ENCODE data around the gene C2orf69. TPM values are rescaled to one million over a fixed set of nuclear protein-coding genes. Genes with fewer than 3 reads are reported as not detected.

Gene C2orf69
- total RNA-seq, 4 donors from 2014 or later = 10.9 to 15.5 (median 11.7) TPM

- no peaks in the 10 kb centered on the region for H3K9me3 ChIP-seq
- H3K27me3 ChIP-seq = no peaks in the 10 kb centered on the region
- no peak overlapping the region for H3K27ac ChIP-seq
- DNase-seq (ENCODE audit: low spot score in 2 of 2) = no peak
- H3K36me3 ChIP-seq = peaks cover 42% of the 10 kb centered on the region
- no peak for TF ChIP-seq EP300 (IDR thresholded peaks at IDR 0.05)
- no peak for TF ChIP-seq POLR2A (IDR thresholded peaks at IDR 0.05)
- H3K4me3 ChIP-seq = no peak overlapping the region
- no peaks in the 10 kb centered on the region for H3K4me1 ChIP-seq
Measured at GRCh38 chr2:199928626-199929025, 17.5 kb downstream of the C2orf69 start.

DNA sequence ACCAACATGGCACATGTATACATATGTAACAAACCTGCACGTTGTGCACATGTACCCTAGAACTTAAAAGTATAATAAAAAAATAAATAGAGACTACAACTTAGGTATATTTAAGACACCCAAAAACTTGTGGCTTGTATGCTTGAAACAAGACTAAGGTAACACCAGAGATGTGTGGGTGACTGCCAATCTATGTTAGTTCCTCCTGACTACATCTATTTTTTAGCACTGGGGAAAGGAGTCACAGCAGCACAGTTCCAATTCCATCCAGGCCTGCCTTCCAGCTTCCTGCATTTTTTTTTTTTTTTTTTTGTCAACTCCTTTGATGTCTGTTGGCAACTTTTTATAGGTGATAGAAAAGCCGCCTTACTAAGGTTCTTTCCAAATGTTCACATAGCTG, 18.2 kb downstream of the C2orf69 start:
- Histone ChIP-seq H3K4me3 (no peak overlapping the region), H3K4me1 (no peaks in the 10 kb centered on the region), H3K36me3 (peaks cover 42% of the 10 kb centered on the region), H3K9me3 (no peaks in the 10 kb centered on the region), H3K27me3 (no peaks in the 10 kb centered on the region), H3K27ac (no peak overlapping the region)
- DNase-seq (ENCODE audit: low spot score in 2 of 2) = no peak
- 73% methylated on average over 2 of the region's 2 CpGs for WGBS
- TF ChIP-seq POLR2AphosphoS5 (IDR thresholded peaks at IDR 0.05) (no peak), EP300 (IDR thresholded peaks at IDR 0.05) (no peak), POLR2A (IDR thresholded peaks at IDR 0.05) (no peak), CTCF (IDR thresholded peaks at IDR 0.05) (no peak)

- no peaks in the 10 kb centered on the region for H3K27me3 ChIP-seq
- WGBS = 68% methylated on average over 4 of the region's 4 CpGs
- no peaks in the 10 kb centered on the region for H3K4me1 ChIP-seq
- H3K9me3 ChIP-seq = no peaks in the 10 kb centered on the region
- H3K4me3 ChIP-seq = no peak overlapping the region
- DNase-seq (ENCODE audit: low spot score in 2 of 2) = no peak
- H3K27ac ChIP-seq = no peak overlapping the region
- H3K36me3 ChIP-seq = peaks cover 39% of the 10 kb centered on the region
- no peak for TF ChIP-seq EP300 (IDR thresholded peaks at IDR 0.05)
- no peak for TF ChIP-seq POLR2AphosphoS5 (IDR thresholded peaks at IDR 0.05)
- TF ChIP-seq POLR2A (IDR thresholded peaks at IDR 0.05) = no peak
- no peak for TF ChIP-seq CTCF (IDR thresholded peaks at IDR 0.05)
Measured at GRCh38 chr2:199932312-199932855, 21.3 kb downstream of the C2orf69 start.

DNA sequence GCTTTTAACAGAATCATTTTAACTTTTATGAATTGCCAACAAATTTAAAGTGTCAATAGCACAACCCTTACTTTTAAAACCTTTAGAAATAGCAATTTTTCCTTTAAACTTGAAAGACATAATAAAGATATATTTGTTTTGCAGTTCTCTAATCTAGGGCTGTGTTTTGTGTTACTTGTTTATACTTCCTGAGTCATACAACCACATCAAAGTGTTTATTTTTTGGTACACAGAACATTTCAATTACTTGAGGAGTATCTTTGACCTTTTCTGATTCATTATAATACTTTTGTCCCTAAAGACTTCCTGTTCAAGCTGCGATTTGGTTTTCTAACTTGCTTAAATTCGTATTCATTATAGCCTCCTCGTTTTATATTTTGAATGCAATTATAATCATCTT, 22.4 kb downstream of the C2orf69 start:
- Histone ChIP-seq H3K4me3 (no peak overlapping the region), H3K27me3 (no peaks in the 10 kb centered on the region), H3K27ac (no peak overlapping the region), H3K36me3 (peaks cover 49% of the 10 kb centered on the region), H3K9me3 (no peaks in the 10 kb centered on the region), H3K4me1 (no peaks in the 10 kb centered on the region)
- 68% methylated on average over 3 of the region's 3 CpGs for WGBS
- no peak for TF ChIP-seq CTCF (IDR thresholded peaks at IDR 0.05)
- no peak for TF ChIP-seq EP300 (IDR thresholded peaks at IDR 0.05)
- no peak for TF ChIP-seq POLR2A (IDR thresholded peaks at IDR 0.05)
- no peak for TF ChIP-seq POLR2AphosphoS5 (IDR thresholded peaks at IDR 0.05)
- no peak for DNase-seq (ENCODE audit: low spot score in 2 of 2)

DNA sequence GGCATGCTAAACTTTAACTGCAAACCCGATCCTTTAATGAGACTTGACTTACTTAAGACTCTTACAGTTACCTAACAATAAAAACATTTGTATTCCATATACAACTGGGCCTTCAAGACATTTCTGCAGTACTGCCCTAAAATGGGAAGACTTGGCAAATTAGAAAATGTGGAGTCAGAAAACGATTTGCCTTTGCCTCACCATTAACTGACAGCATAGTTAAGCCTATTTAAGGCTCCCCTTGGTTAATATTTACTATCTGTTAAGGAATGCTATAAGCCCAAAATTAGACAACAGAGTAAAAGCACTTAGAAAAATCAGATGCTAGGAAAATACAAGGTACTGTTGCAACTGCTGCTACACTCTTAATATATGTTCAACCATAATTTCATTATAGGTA, 25.5 kb downstream of the C2orf69 start:
- Histone ChIP-seq H3K4me1 (no peaks in the 10 kb centered on the region), H3K27ac (no peak overlapping the region)
- WGBS = 88% methylated on average over 2 of the region's 2 CpGs

DNA sequence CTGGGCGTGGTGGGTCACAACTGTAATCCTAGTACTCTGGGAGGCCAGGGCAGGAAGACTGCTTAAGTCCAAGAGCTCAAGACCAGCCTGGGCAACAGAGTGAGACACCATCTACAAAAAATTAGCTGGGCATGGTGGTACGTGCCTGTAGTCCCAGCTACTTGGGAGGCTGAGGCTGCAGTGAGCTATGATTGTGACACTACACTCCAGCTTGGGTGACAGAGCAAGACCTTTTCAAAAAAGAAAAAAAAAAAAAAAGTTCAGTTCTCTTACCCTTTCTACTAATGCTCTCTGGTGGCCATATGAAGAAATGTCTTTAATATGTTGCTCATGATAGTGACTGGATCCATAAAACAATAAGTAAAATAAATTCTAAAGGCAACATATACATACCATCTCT, 29.3 kb downstream of the C2orf69 start:
- Histone ChIP-seq H3K4me1 (no peaks in the 10 kb centered on the region), H3K36me3 (peaks cover 28% of the 10 kb centered on the region), H3K9me3 (no peaks in the 10 kb centered on the region), H3K27me3 (no peaks in the 10 kb centered on the region), H3K4me3 (no peak overlapping the region), H3K27ac (no peak overlapping the region)
- 96% methylated on average over 2 of the region's 2 CpGs for WGBS
- no peak for DNase-seq (ENCODE audit: low spot score in 2 of 2)
- no peak for TF ChIP-seq EP300 (IDR thresholded peaks at IDR 0.05)
- no peak for TF ChIP-seq POLR2A (IDR thresholded peaks at IDR 0.05)

More for the DNA sequence above, 25.5 kb downstream of the C2orf69 start:
- TF ChIP-seq POLR2A (IDR thresholded peaks at IDR 0.05) = no peak
- TF ChIP-seq EP300 (IDR thresholded peaks at IDR 0.05) = no peak
- H3K9me3 ChIP-seq = no peaks in the 10 kb centered on the region
- H3K27me3 ChIP-seq = no peaks in the 10 kb centered on the region
- no peak for DNase-seq (ENCODE audit: low spot score in 2 of 2)
- H3K4me3 ChIP-seq = no peak overlapping the region
- H3K36me3 ChIP-seq = peaks cover 34% of the 10 kb centered on the region

GRCh38 chr2:199943373-199943772, 32.3 kb downstream of the C2orf69 start:
- no peak overlapping the region for H3K4me3 ChIP-seq
- no peaks in the 10 kb centered on the region for H3K27me3 ChIP-seq
- H3K27ac ChIP-seq = no peak overlapping the region
- WGBS = 93% methylated on average over 4 of the region's 4 CpGs
- no peak for TF ChIP-seq CTCF (IDR thresholded peaks at IDR 0.05)
- TF ChIP-seq POLR2AphosphoS5 (IDR thresholded peaks at IDR 0.05) = no peak
- no peak for TF ChIP-seq EP300 (IDR thresholded peaks at IDR 0.05)
- no peak for TF ChIP-seq POLR2A (IDR thresholded peaks at IDR 0.05)
- H3K9me3 ChIP-seq = no peaks in the 10 kb centered on the region
- H3K4me1 ChIP-seq = no peaks in the 10 kb centered on the region
- DNase-seq (ENCODE audit: low spot score in 2 of 2) = no peak
- peaks cover 38% of the 10 kb centered on the region for H3K36me3 ChIP-seq

Measured in suprapubic skin (tissue), 4 donors.